Activated CD8-positive, alpha-beta T cell treated with anti-CD3 and anti-CD28 coated beads, Interleukin-2, amount 10 ng/mL, durations not matched to agents 7 days and 5 days (primary cell): ENCODE results near the gene CELF4. TPM values are rescaled to one million over a fixed set of nuclear protein-coding genes. Genes with fewer than 3 reads are reported as not detected.

Experiments used
- ATAC-seq: fragments of 150-1000 bp; cut with Tn5 transposase; one replicate; pipeline ENCODE4 v1.10.0; 2021; ENCODE audit warnings: moderate library complexity
- CTCF ChIA-PET: fragments of 350-600 bp; sonication (Branson Sonifier 250); formaldehyde crosslinking; loops from one replicate; lab custom pipeline; 2021; ENCODE audit warnings: antibody characterized with exemption; lab: Charles Lee
- POLR2A ChIA-PET: fragments of 350-600 bp; sonication (Branson Sonifier 250); formaldehyde crosslinking; loops from one replicate; lab custom pipeline; 2021; ENCODE audit warnings: antibody characterized with exemption; lab: Charles Lee
- DNase-seq: peaks from one replicate; pipeline ENCODE4 v3.0.0-alpha.2; 2020
- H3K27ac Mint-ChIP-seq: one replicate; pipeline ENCODE4 v1.8.0; 2021; ENCODE audit warnings: mild to moderate bottlenecking, mixed read lengths
- H3K27me3 Mint-ChIP-seq: one replicate; pipeline ENCODE4 v1.8.0; 2021; ENCODE audit warnings: low read depth, mixed read lengths
- H3K36me3 Mint-ChIP-seq: one replicate; pipeline ENCODE4 v1.8.0; 2021; ENCODE audit warnings: low read depth, mixed read lengths
- H3K4me1 Mint-ChIP-seq: one replicate; pipeline ENCODE4 v1.8.0; 2021; ENCODE audit warnings: low read depth, mixed read lengths
- H3K4me3 Mint-ChIP-seq: one replicate; pipeline ENCODE4 v1.8.0; 2021; ENCODE audit warnings: mild to moderate bottlenecking, mixed read lengths
- H3K9me3 Mint-ChIP-seq: one replicate; pipeline ENCODE4 v1.8.0; 2022; ENCODE audit warnings: mixed read lengths; ENCODE audit not compliant: insufficient read depth
- total RNA-seq, 2 experiments: library from RNA; stranded (reverse); gene quantifications; one replicate each; pipeline ENCODE4 v1.2.3, GENCODE V29; 2021

The CELF4 gene
- total RNA-seq, 2 experiments from 2014 or later: not detected

DNA sequence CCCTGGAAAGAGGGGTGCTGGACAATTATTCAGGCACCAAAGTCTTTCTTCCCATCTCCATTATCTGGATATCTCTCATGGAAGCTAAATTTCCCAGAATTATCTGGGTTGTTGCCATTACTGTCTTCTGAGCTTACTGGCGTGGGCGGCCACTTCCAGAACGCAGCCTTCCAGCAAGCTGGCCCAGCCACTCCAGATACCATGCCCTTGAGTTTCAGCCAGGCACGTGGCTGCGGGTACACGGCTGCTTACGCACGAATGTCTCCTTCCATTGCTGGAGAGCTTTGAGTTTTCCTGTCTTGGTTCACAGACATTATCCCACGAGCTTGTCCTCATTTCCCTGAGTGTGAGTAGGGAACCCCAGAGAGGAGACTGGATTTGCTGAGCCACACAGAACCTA is 32.7 kb downstream of the CELF4 start:
- ATAC-seq: no peak

DNA sequence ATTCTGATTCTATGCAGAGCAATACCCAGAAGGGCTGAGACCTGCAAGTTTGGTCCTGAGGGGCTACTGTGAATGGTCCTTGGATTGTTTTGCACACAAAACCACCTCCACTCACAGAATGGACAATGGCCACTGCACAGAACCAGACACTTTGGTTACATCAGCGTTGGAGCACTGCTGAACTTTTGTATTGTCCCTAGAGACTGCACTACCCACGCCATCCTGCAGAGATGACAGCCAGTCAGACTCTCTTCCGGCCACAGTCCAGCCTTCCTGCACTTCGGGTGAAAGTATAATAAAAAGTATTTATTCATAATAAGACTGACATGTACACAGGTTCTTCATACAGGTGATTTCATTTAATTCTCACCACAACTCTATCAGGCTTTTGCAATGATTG is 35.7 kb downstream of the CELF4 start:
- no peak overlapping the region for H3K27ac Mint-ChIP-seq
- H3K9me3 Mint-ChIP-seq: no peaks in the 10 kb centered on the region
- no peaks in the 10 kb centered on the region for H3K36me3 Mint-ChIP-seq
- ATAC-seq (no peak), DNase-seq (no peak)
- ChIA-PET POLR2A (no interaction called here), CTCF (no interaction called here)
- H3K27me3 Mint-ChIP-seq: peaks cover 16% of the 10 kb centered on the region
- no peaks in the 10 kb centered on the region for H3K4me1 Mint-ChIP-seq
- no peak overlapping the region for H3K4me3 Mint-ChIP-seq

More for the DNA sequence above, 32.7 kb downstream of the CELF4 start:
- Mint-ChIP-seq H3K36me3 (no peaks in the 10 kb centered on the region), H3K4me1 (no peaks in the 10 kb centered on the region), H3K27ac (no peak overlapping the region), H3K4me3 (no peak overlapping the region), H3K27me3 (no peaks in the 10 kb centered on the region), H3K9me3 (no peaks in the 10 kb centered on the region)
- CTCF ChIA-PET: no interaction called here
- POLR2A ChIA-PET: no interaction called here
- DNase-seq: no peak

DNA sequence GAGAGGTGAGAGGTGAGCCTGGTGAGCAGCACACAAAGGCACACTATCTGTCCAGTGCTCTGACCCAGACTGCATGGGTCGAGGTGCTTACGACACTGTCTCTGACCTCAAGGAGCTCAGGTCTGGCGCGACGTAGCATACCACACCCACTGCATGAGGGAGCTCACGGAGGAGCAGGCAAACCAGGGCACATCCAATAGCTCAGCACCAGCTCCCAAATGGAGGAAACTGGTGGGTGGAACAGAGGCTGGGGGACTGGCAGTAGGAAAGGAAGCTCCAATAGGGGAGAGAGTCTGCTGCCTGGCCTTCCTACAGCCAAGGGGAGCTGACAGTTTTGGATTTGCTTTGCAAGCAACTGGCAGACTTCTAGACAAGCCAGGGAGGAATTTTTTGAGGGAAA is 36.3 kb downstream of the CELF4 start:
- H3K36me3 Mint-ChIP-seq: no peaks in the 10 kb centered on the region
- H3K4me1 Mint-ChIP-seq: no peaks in the 10 kb centered on the region
- ChIA-PET CTCF (no interaction called here), POLR2A (no interaction called here)
- no peaks in the 10 kb centered on the region for H3K9me3 Mint-ChIP-seq
- H3K4me3 Mint-ChIP-seq: no peak overlapping the region
- ATAC-seq: no peak
- DNase-seq: no peak
- H3K27me3 Mint-ChIP-seq: peaks cover 18% of the 10 kb centered on the region
- H3K27ac Mint-ChIP-seq: no peak overlapping the region

DNA sequence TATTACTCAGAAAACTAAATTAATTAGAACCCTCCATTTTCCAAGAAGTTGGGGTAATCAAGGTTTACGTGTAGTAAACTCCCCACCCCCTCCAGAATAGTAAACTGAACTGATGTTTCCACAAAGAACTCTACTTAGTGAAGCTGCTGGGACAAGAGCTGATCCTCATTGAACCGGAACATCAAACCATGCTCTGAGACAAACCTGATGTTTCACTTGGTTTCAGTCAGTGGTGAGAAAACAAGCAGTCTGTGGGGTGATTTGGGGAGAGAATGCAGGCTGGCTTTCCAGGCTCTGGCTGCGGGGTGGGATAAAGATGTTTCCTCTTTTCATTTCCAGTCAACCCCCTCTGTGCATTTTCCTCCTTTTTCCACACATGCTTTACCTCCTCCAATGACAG is 38.2 kb downstream of the CELF4 start:
- H3K4me1 Mint-ChIP-seq: no peaks in the 10 kb centered on the region
- ChIA-PET CTCF (no interaction called here), POLR2A (no interaction called here)
- peaks cover 26% of the 10 kb centered on the region for H3K27me3 Mint-ChIP-seq
- no peak overlapping the region for H3K27ac Mint-ChIP-seq
- H3K4me3 Mint-ChIP-seq: no peak overlapping the region
- H3K9me3 Mint-ChIP-seq: no peaks in the 10 kb centered on the region
- no peaks in the 10 kb centered on the region for H3K36me3 Mint-ChIP-seq
- DNase-seq: no peak
- no peak for ATAC-seq

DNA sequence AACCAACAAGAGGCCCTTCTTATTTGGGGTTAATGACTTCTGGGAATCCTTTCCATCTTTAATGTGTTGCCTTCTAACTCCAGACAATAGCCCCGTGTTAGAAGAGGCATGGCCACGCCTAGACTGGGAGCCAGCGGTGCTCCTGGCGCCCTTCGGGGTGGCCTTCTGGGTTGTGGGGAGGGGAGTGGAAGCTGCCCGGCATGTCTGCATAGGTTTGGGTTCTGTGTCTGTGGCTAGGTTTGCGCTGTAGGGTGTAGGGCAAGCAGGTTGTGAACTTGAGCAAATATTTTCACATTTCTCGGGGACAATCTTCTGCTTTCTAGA is 40.4 kb downstream of the CELF4 start:
- ATAC-seq (no peak), DNase-seq (no peak)
- no peaks in the 10 kb centered on the region for H3K4me1 Mint-ChIP-seq
- POLR2A ChIA-PET: no interaction called here
- H3K27ac Mint-ChIP-seq: no peak overlapping the region
- H3K9me3 Mint-ChIP-seq: no peaks in the 10 kb centered on the region
- no peaks in the 10 kb centered on the region for H3K36me3 Mint-ChIP-seq
- CTCF ChIA-PET: no interaction called here
- peaks cover 30% of the 10 kb centered on the region for H3K27me3 Mint-ChIP-seq
- no peak overlapping the region for H3K4me3 Mint-ChIP-seq

DNA sequence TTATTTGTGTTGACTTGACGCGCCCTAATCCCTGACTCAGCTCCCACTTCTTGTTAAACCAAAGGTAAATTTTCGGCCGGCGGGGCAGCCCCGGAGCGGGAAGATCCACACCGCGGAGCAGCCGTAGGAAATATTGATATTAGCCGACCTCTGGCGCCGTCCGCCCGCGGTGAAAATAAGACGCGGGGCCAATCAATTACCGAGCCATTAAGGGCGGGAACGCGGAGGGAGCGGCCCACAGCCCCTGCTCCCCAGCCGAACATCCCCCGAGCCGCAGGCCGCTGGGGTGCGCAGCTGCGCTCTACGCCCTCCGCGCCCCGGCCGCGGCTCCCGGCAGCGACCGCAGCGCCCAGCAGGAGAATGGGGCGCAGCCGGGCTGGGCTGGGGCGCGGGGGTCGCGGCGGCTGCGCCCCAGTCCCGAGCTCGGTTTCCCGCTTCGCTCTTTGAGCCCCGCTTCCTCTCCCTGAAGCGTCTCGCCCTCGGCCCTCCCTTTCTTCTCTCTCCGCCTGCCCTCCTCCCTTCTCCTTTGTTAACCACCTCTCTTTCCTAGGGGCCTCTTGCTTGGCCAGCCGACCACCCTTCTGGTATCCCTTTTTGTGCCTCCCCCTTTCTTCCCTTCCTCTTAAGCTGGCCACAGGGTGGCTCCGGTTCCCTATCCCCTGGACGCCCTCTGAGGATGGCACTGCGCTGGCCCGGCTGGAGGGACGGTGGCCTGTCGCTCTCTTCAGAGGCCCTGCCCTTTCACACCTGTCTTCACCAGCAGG is 40.9 kb downstream of the CELF4 start:
- H3K4me1 Mint-ChIP-seq: no peaks in the 10 kb centered on the region
- H3K4me3 Mint-ChIP-seq: no peak overlapping the region
- ATAC-seq (no peak), DNase-seq (no peak)
- peaks cover 30% of the 10 kb centered on the region for H3K27me3 Mint-ChIP-seq
- ChIA-PET CTCF (no interaction called here), POLR2A (no interaction called here)
- H3K27ac Mint-ChIP-seq: no peak overlapping the region
- H3K36me3 Mint-ChIP-seq: no peaks in the 10 kb centered on the region
- H3K9me3 Mint-ChIP-seq: no peaks in the 10 kb centered on the region

DNA sequence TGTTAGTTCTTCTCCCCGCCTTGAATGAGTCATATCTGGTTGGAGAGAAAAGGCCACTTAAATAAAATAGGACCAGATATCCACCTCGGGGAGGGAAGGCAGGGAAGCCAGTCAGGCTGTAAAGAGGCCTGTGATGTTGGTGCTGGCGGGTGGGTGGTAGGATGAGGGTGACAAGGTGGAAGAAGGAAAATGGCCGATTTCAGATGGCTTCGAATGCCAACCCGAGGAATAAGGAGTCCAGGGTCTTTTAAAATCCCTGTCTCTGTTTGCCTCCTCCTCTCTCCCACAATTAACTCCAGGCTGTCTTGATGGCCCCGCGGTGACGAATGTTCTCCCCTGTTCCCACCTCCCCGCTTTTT is 41.5 kb downstream of the CELF4 start:
- H3K9me3 Mint-ChIP-seq: no peaks in the 10 kb centered on the region
- no peaks in the 10 kb centered on the region for H3K36me3 Mint-ChIP-seq
- H3K4me1 Mint-ChIP-seq: no peaks in the 10 kb centered on the region
- no peak overlapping the region for H3K27ac Mint-ChIP-seq
- ChIA-PET CTCF (no interaction called here), POLR2A (no interaction called here)
- H3K27me3 Mint-ChIP-seq: peaks cover 30% of the 10 kb centered on the region
- DNase-seq (no peak), ATAC-seq (no peak)
- H3K4me3 Mint-ChIP-seq: no peak overlapping the region

DNA sequence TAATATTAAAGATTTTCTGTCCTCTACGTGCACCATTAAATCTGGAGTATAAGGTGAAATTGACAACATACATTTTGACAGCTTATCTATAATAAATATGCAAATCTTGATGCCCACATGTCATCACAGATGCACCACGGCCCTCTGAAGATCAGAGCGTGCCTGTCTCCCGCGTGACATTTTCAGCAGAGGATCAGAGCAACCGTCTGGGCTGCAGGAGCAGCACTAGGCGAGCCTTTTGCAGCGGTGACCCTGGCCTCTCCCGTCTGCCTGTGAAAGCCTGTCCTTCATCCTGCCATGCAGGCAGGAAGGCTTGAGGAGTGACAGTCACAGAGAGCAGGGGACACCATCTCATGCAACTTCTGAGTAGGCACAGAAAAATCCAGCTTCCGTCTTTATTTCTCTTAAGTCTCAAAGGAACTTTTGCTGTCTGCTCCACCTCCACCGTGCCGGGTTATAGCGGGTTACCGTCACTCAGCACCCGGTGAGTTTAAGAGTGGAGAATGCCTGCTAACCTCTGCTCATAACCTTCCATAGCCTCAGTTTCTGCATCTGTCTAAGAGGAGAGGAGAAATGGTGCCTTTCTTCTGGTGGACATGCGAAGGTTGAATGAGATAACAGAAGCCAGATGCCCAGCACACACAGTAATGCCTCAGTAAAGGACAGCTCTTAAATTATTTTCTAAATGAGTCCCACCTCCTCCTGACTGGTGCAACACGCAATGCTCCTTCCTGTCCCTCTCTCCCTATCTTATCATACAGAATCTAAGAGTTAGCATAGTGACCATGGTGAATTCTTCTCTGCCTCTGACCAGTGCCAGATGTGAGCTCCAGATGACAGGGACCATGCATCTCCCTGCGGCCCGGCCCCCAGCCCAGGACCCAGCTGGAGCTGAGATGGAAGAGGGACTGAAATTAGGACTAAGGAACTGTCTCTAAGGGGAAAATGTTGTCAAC is 43.8 kb downstream of the CELF4 start:
- Mint-ChIP-seq H3K4me1 (no peaks in the 10 kb centered on the region), H3K36me3 (no peaks in the 10 kb centered on the region), H3K27me3 (peaks cover 29% of the 10 kb centered on the region), H3K27ac (no peak overlapping the region), H3K4me3 (no peak overlapping the region), H3K9me3 (no peaks in the 10 kb centered on the region)
- no peak for DNase-seq
- POLR2A ChIA-PET: no interaction called here
- no peak for ATAC-seq
- CTCF ChIA-PET: no interaction called here

DNA sequence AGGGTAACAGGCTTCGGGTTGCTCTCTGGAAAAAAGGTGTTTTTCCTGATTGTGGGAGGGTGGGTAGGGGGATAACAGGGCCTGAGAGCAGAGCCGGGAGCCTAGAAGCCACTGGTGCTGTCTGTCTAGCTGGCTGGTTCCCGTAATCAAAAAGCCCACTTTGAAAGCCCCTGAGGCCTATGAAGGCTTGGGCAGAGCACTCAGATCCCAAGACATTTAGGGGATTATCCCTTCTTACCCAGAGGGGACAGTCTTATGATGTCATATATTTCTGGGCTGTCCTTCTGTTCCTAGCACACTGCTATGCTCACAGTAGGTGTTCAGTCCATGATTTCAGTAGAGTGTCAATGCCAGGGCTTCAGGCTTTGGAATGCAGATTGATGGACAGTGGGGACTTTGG is 45.1 kb downstream of the CELF4 start:
- ChIA-PET CTCF (no interaction called here), POLR2A (no interaction called here)
- no peak overlapping the region for H3K27ac Mint-ChIP-seq
- H3K9me3 Mint-ChIP-seq: no peaks in the 10 kb centered on the region
- DNase-seq: no peak
- no peak for ATAC-seq
- H3K4me1 Mint-ChIP-seq: no peaks in the 10 kb centered on the region
- H3K27me3 Mint-ChIP-seq: peaks cover 21% of the 10 kb centered on the region
- no peaks in the 10 kb centered on the region for H3K36me3 Mint-ChIP-seq
- no peak overlapping the region for H3K4me3 Mint-ChIP-seq

DNA sequence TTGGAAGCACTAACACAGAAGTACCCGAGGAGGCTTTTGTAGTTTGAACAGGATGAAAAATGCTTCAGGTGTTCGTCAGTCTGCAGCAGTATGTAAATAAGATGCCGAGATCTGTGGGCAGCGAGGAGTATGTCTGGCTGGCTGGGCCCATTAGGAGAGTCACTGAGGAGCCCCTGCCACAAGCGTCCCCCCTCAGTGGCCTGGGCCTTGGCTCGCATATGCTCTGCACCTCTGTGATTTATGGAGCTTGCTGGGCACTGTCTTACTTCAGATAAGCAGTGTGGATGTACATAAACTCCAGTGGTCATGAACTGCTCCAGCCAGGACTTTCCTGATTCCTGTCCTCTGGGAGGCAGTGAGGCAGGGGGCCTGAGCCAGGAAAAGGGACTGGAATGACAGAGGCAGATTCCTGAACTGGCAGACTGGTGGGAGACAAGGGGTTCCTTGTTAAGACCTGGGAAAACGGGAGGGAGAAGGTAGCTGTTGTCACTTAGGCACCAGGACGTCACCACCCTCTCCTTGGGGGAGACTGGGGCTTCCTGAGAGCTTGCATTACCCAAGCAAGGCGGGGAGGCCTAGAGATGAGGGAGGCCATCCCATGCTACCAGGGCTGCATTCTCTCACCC is 46.0 kb downstream of the CELF4 start:
- H3K27me3 Mint-ChIP-seq: peaks cover 13% of the 10 kb centered on the region
- ChIA-PET POLR2A (no interaction called here), CTCF (no interaction called here)
- no peak overlapping the region for H3K27ac Mint-ChIP-seq
- no peaks in the 10 kb centered on the region for H3K9me3 Mint-ChIP-seq
- no peak overlapping the region for H3K4me3 Mint-ChIP-seq
- ATAC-seq: no peak
- no peak for DNase-seq
- no peaks in the 10 kb centered on the region for H3K4me1 Mint-ChIP-seq
- H3K36me3 Mint-ChIP-seq: no peaks in the 10 kb centered on the region

DNA sequence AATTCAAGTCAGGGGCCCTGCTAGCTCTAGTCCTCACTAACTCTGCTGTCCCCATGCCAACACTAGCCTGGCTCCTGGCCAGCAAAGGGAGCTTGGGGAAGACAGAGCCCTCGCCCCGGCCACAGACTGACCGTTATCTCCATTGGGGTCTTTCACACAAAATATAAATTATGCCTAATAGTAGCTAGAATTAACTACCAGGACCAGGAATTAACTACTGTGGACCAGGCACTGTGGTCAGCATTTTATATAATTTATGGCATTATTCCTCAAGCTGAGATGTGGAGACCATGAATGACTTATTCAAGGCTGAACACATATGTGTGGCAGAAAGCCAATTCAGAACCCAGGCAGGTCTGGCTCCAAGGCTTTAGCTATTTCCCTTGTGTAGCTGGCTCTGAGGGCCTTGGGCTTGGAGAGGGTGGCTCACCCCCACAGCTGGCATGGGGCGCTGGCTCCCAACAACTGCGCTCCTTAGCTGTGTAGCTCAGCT is 49.2 kb downstream of the CELF4 start:
- ATAC-seq (no peak), DNase-seq (no peak)
- Mint-ChIP-seq H3K27me3 (no peaks in the 10 kb centered on the region), H3K9me3 (no peaks in the 10 kb centered on the region), H3K36me3 (no peaks in the 10 kb centered on the region), H3K27ac (no peak overlapping the region), H3K4me3 (no peak overlapping the region), H3K4me1 (no peaks in the 10 kb centered on the region)
- ChIA-PET POLR2A (no interaction called here), CTCF (no interaction called here)

DNA sequence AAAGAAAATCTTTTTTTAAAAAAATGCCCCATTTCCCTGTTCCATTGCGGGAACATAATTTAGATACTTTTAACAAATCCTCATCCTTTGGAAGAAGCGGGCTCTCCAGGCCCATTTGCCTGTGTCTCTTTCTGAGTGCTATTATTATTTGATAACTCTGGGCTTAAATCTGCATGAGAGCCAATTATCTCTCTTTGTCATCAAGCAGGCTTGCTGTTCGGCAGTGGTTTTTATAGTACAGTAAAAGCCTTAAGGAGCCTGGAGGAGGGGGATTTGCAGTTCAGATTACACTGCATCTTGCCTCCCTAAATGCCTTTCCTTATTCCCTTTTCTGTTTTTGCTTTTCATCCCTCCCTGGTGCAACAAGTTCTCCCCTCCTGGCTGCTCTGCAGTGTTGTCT is 50.6 kb downstream of the CELF4 start:
- Mint-ChIP-seq H3K4me1 (no peaks in the 10 kb centered on the region), H3K27ac (no peak overlapping the region), H3K27me3 (no peaks in the 10 kb centered on the region), H3K9me3 (no peaks in the 10 kb centered on the region), H3K4me3 (no peak overlapping the region), H3K36me3 (no peaks in the 10 kb centered on the region)
- POLR2A ChIA-PET: no interaction called here
- no peak for DNase-seq
- no peak for ATAC-seq
- CTCF ChIA-PET: no interaction called here
